MM.1S (cell line): ENCODE data around the gene DNAH10.

Source experiments
- EZH2phosphoT487 ChIP-seq: fragments of 300-600 bp; sonication (generic); IDR thresholded peaks from 2 replicates; pipeline ENCODE4 v1.6.1; 2018; ENCODE audit warnings: antibody characterized with exemption, low read length
- TF ChIP-seq, protein P1 (sequence below): fragments of 300-600 bp; sonication (generic); IDR thresholded peaks from 2 replicates; pipeline ENCODE4 v1.5.1; 2016; ENCODE audit warnings: antibody characterized with exemption, low read length, mixed read lengths

GRCh38 chr12:123723765-123724164 lies 38.3 kb upstream of the DNAH10 start:
- TF ChIP-seq EZH2phosphoT487: no peak
- TF ChIP-seq, protein P1, sequence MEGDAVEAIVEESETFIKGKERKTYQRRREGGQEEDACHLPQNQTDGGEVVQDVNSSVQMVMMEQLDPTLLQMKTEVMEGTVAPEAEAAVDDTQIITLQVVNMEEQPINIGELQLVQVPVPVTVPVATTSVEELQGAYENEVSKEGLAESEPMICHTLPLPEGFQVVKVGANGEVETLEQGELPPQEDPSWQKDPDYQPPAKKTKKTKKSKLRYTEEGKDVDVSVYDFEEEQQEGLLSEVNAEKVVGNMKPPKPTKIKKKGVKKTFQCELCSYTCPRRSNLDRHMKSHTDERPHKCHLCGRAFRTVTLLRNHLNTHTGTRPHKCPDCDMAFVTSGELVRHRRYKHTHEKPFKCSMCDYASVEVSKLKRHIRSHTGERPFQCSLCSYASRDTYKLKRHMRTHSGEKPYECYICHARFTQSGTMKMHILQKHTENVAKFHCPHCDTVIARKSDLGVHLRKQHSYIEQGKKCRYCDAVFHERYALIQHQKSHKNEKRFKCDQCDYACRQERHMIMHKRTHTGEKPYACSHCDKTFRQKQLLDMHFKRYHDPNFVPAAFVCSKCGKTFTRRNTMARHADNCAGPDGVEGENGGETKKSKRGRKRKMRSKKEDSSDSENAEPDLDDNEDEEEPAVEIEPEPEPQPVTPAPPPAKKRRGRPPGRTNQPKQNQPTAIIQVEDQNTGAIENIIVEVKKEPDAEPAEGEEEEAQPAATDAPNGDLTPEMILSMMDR: no peak
